GM21367 (cell line): ENCODE data around the gene KCNQ1OT1.

ENCODE experiments used
- ATAC-seq: cut with Tn5 transposase; IDR thresholded peaks from one replicate; pipeline ENCODE4 v1.9.1; 2021; ENCODE audit not compliant: unreplicated experiment

KCNQ1OT1 gene

DNA sequence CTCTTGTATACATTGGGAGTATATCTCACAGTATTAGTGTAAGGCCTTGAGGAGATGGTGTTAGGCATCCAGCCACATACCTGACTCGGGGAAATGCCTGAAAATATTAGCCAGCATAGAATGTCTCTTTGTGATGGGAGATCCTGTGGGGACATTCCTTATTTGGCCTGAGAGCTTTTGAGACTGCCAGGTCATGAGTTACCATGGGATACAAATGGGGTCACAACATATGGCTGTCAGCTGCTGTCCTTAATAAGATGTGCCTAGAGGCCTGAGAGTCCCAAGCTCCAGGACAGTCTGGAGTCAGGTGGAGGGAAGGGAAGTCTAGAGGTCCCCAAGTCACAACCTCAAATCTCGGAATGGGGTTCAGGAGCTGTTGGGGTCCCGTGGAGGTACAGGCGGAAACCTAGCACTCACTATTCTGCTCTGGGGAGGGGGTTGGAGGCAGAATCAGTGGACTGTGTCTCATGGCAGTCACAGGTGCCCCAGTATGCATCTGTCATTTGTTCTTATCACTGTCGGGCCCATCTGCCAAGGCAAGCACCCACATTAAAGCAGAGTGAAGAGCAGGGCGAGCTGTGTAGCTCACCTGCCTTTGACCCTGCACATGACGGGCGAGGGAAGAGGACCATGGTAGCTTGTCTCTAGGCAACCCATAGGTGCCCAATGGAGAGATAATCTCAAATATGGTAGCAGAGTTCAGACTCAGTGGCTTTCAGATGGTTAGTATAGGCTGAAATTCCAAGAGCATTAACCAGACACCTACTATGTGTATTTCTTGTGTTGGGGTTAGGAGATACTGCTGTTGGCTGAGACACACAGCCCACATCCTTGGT, 29.9 kb downstream of the KCNQ1OT1 start:
- no peak for ATAC-seq

DNA sequence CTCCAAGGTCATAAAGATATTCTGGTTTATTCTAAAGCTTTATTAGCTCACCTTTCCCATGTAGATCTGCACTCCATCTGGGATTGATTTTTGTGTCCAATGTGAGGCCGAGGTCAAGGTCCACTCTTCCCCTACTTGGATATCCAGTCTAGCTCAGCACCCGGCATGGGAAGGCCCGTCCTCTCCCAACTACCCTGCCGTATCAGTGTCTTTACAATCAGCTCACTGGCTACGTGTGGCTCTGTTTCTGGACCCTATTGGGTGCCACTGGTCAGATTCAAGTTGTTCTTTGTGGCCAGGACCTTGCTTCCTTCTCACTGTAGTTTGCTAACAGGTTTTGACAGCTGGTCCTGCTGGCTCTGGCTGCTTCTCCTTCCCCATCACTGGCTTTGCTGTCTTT, 30.9 kb downstream of the KCNQ1OT1 start:
- no peak for ATAC-seq

DNA sequence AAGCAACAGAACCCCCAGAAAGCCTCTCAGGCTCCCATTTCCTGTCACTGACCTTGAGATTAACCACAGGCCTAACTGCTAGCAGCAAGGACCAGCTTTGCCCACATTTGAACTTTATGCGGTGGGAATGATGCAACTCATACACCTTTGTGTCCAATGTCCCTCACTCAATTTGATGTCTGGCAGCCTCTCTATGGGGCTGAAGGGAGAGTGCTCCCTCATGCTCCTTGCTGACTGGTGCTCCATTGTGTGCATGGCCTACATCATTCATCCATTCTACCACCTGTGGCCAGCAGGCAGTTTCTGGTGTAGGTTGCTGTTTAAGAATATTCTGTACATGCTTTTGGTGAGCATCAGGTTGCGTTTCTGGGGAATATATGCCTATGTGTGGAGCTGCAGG, 31.9 kb downstream of the KCNQ1OT1 start:
- no peak for ATAC-seq

DNA sequence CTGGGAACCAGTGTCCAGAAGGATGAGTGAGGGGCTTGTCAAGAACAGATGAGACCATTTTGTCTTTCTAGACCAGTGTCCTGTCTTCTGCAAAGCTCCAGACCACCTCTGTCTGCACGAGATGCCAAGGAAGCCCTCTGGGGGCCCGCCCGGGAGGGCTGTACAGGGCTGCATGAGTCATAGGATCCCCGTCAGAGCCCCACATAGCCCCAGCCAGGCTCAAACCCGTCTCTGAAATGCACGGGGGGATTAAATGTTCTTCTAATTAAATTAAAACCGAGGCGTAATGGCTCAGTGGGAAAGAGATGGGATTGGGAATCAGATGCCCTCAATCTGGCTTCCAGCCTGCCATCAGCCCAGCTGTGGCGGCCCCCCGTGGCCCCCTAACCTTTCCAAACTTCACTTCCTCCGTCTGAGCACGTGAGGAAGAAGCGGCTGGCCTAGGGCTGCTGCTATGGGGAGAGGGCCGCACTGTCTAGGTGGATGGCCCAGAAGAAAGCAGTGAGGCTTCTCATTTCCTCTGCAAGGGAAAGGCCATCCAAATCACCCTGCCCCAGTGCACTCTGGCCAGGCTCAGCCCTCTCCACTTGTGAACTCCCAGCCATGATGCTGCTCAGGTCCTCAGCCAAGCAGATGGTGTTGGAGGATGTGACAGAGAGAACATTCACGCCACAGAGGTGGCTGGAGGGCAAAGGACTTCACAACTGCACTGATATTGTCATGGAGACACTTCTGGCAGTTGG, 32.8 kb downstream of the KCNQ1OT1 start:
- no peak for ATAC-seq

DNA sequence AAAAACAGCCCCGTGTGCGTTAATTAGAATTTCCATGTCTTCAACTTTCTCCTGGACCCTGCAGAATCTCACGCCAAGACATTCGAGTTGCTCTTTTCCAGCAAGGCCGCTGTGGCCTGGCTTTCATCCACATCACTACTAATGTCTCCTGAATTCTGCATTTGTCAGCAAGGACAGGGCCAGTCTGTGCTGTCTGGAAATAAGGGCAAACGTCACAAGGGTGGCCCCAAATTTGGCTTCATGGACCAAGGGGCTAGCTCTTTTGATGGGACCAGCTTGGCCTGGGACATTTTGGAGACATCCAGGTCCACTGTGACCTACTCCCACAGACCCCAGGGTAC, 33.4 kb downstream of the KCNQ1OT1 start:
- ATAC-seq: no peak

DNA sequence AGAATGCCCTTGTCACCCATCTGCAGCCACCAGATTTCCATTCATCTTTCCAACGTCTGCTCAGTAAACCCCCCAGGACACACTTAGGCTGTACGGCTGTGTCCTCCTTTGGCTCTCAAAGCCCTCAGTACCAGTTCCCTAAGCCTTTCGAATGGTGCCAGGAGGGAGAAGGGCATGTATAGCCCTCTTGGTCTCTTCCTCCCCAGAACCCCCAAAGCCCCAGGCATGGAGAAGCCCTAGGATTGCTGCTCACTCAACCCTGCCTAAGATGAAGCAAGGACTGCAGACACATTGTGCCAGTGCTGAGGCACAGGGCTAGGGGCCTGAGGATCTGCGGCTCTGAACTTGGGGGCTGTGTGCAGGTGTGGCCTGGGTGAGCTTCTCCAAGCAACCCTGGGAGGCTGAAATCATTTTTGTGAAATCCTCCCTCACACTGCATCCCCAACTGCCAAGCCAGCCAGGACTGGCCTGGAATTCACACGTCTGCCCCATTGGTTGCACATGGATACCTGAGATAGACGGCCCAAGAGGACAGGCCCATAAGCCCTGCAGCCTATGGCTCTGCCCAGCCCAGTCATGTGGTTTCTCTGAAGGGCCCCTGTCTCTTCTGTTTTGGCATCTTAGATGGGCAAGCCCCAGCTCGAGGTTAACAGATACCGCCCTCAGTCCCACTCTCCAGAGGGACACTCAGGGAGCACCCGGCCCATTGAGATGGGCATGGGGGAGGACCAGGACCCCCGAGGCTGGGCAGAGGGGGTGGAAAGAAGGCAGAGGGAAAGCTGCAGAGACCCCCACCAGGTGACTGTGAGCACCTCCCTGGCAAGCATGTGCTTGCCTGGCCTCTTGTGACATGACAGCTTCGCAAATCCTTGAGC, 34.0 kb downstream of the KCNQ1OT1 start:
- ATAC-seq: no peak

DNA sequence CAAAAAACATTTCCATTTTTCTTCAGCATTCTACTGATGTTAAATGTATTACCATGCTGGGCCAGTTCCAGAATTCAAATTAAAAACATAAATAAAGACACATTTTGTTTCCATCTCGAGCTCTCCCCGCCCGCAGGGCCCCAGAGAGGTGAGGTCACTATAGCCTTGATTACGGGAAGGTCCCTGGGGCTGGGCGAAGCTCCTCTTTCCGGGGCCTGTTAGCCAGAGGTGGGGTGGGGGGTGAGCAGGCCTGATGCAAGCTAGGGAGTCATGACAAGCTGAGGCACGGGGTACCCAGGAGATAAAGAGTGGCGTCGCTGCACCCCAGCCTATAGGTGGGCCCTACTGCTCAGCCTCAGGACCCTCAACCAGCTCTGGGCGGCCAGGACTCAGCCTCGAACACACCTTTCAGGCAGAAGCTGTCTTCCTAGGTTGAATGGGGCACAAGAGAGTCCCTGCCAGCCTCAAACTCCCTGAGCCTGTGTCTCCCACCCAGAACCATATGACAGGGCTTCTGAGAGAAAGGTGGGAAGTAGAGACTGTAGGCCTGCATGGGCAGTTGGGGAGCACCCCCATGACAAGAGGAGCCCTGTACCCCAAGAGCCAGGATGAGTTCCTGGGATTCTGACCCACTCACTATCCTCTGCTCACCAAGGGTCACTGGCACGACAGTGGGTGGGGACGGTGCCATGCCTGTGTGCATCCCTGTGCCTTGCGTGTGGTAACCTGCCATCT, 34.8 kb downstream of the KCNQ1OT1 start:
- no peak for ATAC-seq

DNA sequence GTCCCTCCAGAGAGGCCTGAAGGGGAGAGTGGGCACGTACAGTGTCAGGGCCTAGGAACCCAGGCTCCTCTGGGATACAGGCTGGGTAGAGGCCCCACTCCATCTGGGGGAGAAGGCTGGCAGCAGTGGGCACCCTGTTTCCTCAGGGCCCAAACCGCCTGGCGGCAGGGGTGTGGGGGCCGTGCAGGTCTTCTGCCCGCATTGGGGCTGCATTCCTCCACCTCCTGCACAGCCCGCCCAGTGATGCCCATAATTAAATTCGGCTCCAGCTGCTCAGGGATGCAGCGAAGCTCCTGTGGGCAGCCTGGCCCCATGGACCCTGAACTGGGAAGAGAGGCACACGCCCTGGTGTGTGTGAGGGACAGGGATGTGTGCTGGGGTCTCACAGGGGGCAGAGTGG, 35.4 kb downstream of the KCNQ1OT1 start:
- no peak for ATAC-seq

DNA sequence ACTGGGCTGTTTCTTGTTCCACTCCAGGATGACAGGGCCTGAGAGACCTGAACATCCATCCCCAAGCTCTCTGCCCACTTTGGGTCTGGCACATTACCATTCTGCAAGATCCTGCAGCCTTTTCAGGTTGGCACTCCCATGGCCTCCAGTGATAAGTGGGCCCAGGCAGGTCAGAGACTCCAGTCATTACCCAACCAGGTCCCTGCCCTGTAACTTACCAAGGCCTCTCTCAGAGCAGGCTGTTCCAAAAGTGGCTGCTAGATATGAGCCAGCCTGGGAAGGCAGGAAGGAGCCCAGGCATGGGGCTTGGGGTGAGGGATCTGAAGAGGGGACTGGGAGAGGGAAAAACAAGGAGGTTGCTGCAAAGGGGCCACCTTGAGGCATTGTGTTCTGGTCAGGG, 35.9 kb downstream of the KCNQ1OT1 start:
- ATAC-seq: no peak

DNA sequence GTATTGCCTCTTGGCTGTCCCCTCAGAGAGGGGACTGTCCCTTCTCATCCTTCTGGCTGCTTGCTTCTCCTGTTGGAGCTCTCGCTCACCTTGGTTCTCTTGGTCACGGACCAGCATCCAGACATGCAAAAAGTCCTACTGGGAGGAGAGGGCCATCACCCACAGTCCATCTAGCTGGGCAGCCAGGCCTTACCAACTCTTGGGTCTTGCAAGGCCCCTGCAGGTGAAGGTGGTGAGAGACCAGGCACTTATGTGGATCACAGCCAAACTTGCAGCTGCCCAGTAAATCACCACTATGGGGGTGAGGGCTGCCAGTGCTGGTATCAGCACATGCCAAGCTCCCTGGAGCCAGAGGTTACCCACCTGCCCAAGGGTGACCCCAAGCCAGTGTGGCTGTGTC, 36.3 kb downstream of the KCNQ1OT1 start:
- ATAC-seq: no peak

DNA sequence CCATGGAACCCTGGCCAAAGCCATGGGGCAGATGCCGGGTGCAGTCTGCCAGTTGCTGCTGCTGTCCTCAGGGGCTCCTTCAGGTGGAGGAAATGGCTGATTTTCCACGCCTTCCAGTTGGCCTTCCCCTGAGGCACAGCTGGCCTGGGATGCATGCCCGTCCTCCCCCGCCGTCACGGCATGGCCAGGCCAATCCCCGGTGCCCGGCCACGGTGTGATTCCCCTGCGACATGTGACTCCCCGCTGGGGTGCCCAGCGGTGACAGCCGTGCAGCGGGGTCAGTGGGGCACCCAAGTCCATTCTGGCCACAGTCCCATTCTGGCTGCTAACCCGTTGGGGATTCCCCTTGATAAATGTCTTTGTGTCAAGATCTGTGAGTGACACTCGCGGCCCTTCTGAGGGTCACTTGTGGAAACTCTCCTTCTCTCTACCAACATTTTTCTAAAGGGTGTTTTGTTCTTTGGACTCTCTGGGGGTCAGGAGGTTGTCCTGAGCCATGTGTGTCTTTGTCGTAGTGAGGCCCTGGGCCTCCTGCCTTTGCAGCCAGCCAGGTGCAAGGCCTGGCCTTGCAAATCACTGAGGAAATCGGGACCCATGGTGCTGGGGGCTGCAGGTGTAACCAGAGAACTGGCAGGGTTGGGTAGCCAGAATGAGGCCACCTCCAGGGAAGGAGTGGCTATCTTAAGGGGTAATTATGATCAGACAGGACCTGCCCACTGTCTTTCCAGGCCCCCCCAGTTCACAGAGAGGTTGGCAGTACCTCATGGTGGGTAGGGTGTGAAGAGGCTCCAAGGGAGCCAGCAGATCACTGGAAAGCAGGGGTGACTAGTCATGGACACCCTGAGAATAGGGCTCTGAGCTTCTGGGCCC, 37.1 kb downstream of the KCNQ1OT1 start:
- ATAC-seq: no peak

DNA sequence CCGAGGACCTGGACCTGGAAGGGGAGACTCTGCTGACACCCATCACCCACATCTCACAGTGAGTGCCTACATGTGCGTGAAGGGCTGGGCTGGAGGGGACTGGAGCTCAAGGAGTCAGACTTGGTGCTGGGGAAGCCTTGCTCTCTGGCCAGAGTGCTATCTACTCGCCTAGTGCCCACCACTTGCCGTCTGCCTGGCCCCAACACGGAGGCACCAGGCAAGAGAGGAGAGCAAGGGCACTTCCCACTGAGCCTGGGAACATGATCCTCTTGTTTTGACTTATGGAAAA, 37.8 kb downstream of the KCNQ1OT1 start:
- ATAC-seq: no peak

DNA sequence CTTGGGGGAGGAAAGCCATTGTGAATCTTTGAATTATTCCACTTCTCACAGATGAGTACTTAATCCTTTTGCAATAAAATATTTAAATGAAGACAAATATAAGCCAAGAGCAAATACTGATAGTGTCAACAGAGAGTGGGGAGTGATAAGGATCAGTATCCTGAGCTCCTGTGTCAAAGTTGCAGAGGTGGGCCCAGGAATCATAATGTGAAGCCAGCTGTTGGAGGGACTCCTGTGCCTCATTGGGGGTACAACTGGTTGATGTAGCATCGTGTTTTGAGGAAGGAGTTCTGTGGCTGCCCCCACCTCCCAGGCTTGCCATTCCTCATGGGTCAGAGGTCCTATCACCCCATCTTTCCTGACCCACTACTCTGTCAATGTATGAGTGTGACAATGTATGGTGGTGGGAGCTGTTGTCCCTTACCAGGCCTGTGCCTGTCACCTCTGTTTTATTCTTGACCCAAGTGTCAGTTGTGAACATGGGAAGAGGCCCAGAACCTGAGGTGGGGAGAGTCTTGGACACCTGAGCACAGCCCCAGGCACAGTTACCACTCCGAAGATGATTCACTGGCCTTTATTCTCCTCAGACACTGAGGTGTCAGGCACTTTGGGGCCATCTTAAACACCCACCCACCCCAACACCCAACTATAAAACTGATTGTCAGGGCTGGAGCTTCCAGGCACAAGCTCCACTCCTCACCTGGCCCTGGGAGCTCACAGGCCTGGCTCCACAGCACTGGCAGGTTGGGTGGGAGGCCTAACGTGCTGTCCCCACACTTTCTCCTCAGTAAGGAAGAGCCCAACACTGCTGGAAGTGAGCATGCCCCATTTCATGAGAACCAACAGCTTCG, 38.4 kb downstream of the KCNQ1OT1 start:
- no peak for ATAC-seq

DNA sequence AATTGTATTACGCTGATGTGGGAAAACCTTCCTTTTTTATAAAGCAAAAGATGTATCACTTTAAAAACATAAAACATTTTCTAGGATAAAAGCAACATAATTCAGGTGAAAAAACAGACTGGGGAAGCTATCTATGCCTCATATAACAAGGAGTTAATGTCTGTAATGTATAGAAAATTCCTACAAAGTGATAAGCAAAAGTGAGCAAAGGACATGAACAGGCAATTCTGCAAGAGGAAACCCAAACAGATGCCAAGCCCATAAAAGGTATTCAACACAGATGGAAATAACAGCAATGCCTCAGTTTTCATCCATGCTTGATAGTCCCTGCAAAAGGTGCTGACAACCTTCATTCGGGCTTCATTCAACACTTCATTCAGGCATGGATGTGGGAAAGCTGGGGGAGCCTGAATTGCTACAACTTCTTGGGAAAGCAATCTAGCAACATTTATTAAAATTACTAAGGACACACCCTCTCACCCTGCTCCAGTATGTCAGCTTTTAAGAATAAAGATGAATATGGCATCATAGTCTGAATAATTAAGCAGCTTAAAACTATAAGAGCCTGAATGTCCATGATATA, 39.3 kb downstream of the KCNQ1OT1 start:
- ATAC-seq: no peak

DNA sequence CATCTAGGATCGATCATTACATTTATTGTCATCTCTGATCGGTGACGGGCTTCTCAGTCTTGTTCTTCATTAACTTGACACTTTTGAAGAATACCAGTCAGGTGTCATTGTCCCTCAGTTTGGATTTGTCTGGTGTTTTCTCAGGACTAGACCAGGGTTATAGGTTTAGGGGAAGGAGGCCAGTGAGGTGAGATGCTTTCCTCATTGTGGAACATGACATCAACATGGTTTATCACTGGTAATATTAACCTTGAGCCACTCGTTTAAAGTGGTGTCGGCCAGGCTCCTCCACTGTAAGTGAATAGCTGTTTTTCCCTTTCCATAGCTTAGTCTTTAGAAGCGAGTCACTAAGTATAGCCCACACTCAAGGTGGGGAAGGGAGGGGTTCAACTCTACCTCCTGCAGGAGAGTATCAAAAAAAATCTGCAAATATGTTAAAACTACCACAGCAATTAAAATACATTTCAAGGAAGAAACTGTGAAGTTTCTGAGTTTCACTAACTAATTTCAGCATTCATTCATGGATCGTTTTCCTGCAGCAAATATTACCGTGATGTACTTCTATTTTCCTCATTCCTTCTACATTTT, 42.0 kb downstream of the KCNQ1OT1 start:
- ATAC-seq: no peak

DNA sequence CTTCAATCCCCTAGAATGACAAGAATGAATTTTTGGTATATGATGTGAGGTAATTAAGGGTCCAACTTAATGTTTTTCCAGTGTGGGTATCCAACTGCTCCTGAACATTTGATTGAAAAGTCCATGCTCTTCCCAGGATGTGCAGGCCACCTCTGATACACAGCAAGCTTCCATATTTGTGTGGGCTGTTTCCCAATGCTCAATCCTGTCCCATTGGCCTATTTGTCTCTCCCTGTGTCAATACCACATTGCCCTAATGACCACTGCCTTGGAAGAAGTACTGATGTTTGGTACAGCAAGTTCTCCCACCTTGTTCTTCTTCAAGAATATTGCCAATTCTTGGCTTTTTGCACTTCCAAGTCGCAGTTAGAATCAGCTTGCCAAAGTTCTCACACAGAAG, 42.9 kb downstream of the KCNQ1OT1 start:
- no peak for ATAC-seq

DNA sequence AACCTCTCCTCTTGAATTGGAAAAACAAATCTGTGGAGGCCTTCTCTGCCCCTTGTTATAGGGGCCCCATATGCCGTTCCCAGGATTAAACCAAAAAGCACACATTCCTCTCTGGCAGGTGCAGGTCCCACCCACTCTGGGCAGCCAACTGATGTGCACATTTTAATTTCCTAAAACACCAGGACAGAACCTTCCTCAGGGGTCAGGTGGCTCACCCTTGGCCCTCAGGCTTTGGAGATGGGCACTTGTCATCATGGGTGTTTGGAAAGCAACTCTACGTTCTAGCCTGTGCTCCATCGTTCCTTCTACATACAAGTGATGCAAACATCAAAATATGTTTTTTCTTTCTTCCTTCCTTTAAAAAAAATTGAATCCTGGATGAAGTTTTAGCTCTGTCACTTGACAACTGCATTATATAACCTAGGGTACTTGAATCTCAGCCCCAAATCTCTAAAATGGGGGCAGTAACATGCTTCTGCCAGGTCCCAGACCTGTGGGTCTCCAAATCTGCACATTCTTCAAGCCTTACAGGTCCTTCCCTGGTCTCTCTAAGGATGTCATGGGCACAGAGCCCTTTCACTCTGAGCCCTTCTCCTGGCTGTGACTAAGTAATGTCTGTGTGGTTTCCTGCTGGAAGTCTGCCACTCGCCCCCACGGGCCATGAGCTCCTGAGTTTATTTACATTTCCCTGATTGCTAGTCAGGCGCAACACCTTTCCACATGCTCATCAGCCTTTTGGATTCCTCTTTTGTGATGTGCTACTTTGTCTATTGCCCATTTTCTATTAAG, 43.8 kb downstream of the KCNQ1OT1 start:
- no peak for ATAC-seq
